ENCODE measurements around the gene TNP2.
A peak's percentile ranks its signal among the peaks of the same experiment; 100 is the strongest.

The TNP2 gene

DNA sequence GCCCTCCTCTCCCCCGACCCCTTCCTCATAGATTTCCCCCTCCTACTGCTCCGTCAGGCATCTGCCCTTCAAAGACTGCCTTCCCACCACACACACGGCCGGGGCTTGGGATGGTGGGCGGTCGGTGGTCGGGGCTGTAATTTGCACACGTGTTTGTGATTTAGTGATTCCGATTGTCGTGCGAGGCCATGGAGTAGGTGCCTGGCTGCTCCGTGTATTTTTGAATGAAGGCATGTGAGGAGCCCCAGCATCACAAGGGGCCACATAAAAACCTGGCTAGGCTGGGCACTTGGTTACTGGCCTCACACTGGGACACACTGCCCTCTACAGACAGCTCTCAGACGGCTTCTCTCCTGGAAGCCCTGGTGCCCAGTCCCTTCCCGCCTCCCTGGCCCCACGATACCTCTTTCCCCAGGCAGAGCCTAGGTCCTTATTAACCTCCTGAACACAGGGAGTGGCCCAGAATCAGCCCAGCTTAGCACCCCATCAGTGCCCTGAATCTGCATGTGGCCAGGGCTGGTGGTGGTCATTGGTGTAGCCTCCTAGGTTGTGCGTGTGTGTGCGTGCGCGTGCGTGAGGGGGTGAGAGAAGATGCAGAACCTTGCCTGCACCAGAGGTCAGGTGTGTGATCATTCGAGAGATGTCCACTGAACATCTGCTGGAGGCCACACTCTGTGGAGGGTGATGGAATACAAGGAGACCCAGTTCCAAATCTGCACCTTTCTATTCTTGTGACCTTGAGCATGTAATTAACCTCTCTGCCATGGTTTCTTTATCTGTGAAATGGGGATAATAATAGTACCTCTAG is 11.8 kb downstream of the TNP2 start:
- peaks cover 66% of the 10 kb centered on the region for H3K4me1 ChIP-seq
- H3K4me2 ChIP-seq: peak overlapping the region; percentile 100
- H3K27ac ChIP-seq: peak overlapping the region; percentile 91; the same call in 1 of the 2 replicates
- no peak for TF ChIP-seq Cebpa-rat (IDR thresholded peaks at IDR 0.05)
- H3K9ac ChIP-seq: peak overlapping the region; percentile 85
- no peaks in the 10 kb centered on the region for H3K27me3 ChIP-seq
- no peaks in the 10 kb centered on the region for H3K36me3 ChIP-seq
- peaks cover 33% of the 10 kb centered on the region for H4K20me1 ChIP-seq
- H3K9me3 ChIP-seq: no peaks in the 10 kb centered on the region
- H3K4me3 ChIP-seq: peak overlapping the region; percentile 75

DNA sequence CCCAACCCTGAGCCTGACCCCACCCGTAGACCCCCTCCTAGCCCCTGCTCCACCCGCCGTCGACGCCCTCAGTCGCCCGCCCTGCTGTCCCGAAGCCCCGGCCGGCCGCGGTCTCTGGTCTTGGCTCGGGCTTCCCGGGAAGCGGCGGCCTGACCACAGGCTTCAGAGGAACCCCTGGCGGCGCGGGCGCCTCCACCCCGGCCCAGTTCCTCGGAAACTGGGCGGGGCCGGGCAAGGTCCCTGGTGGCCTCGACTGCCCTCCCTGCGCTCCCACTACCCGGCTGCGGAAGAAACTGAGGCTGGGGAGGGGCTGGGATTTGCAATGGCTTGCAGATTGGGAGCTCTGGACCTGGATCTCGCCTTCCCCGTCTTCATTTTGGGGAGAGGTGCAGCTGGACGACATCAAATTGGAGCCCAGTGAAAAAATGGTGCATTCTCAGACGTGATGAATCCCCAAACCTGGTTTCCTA is 12.4 kb downstream of the TNP2 start:
- Histone ChIP-seq H4K20me1 (peaks cover 39% of the 10 kb centered on the region), H3K36me3 (no peaks in the 10 kb centered on the region), H3K27ac (peak overlapping the region; percentile 91), H3K9me3 (no peaks in the 10 kb centered on the region), H3K4me1 (peaks cover 72% of the 10 kb centered on the region), H3K4me3 (peak overlapping the region; percentile 75), H3K27me3 (no peaks in the 10 kb centered on the region), H3K4me2 (peak overlapping the region; percentile 100), H3K9ac (peak overlapping the region; percentile 85)
- TF ChIP-seq Cebpa-rat (IDR thresholded peaks at IDR 0.05): no peak

DNA sequence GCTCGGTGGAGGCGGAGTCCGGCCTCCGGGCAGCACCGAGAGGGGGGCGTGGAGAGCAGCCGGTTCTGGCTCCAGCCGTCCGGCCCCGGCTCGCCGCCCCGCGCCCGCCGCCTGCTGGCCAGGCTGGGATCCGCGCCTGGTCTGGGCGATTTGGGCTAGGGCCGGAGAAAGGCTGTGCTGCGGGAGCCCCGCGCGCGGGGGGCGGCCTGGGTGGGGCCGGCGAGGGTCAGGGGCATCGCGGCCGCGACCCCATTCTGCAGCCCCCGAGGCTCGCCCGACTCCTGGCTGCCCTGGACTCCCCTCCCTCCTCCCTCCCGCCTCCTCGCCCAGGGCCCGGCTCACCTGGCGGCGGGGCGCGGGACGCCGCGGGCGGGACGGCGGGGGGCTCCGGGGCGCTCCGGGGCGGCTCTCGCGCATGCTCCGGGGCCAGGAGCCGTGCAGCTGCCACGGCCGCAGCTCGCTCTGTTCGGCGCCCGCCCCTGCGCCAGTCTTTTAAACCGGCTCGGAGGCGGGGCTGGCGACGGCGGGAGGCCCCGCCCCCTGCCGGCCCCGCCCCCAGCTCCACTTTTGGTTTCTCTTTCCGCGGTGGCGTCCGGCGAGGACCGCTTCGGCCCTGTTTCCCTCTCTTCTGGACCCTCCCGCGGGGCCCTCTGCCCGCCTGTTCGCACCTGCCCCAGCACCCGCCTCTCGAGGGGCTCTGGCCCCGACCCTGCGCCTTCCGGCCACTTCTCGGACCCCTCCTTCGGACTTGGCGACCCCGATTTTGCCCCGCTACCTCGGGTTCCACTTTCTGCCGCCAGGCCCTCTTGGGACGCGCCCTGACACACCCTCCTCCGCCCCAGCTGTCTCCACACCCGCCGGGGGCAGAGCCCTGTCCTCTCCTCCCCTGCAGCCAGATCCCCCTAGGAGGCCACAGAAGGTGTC is 13.1 kb downstream of the TNP2 start, which contains the start of gene SOCS1:
SOCS1 (minus strand) TSS at position 468 of the 924 bp plus-strand sequence. CDS start 726 bp downstream, outside the sequence.
- Histone ChIP-seq H3K4me1 (peaks cover 76% of the 10 kb centered on the region), H3K4me3 (peak within 1 kb of the TSS; percentile 75), H3K9me3 (no peaks in the 10 kb centered on the region), H3K4me2 (peak within 1 kb of the TSS; percentile 100), H3K27me3 (no peaks in the 10 kb centered on the region), H3K27ac (peak within 1 kb of the TSS; percentile 91), H3K9ac (peak within 1 kb of the TSS; percentile 85), H3K36me3 (no peaks in the 10 kb centered on the region), H4K20me1 (peaks cover 46% of the 10 kb centered on the region)
- TF ChIP-seq Cebpa-rat (IDR thresholded peaks at IDR 0.05): no peak

DNA sequence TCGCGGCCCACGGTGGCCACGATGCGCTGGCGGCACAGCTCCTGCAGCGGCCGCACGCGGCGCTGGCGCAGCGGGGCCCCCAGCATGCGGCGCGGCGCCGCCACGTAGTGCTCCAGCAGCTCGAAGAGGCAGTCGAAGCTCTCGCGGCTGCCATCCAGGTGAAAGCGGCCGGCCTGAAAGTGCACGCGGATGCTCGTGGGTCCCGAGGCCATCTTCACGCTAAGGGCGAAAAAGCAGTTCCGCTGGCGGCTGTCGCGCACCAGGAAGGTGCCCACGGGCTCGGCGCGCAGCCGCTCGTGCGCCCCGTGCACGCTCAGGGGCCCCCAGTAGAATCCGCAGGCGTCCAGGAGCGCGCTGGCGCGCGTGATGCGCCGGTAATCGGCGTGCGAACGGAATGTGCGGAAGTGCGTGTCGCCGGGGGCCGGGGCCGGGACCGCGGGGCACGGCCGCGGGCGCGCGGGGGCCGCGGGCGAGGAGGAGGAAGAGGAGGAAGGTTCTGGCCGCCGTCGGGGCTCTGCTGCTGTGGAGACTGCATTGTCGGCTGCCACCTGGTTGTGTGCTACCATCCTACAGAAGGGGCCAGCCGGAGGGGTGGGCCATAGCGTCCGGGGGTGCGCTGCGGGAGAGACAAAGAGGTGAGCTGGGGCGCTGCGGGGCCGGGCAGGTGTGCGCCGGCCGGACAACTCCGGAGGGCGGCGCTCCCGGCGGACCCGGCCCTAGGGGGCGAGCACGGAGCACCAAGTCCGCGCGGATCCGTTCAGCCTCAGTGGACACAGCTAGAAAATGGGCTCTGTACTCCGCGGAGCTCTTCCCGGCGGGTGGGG is 14.0 kb downstream of the TNP2 start:
- Histone ChIP-seq H3K4me3 (peak overlapping the region; percentile 75), H3K4me2 (peak overlapping the region; percentile 98), H3K9ac (peak overlapping the region; percentile 85), H3K27ac (peak overlapping the region; percentile 79), H3K27me3 (no peaks in the 10 kb centered on the region), H3K4me1 (peaks cover 73% of the 10 kb centered on the region), H4K20me1 (peaks cover 46% of the 10 kb centered on the region), H3K9me3 (no peaks in the 10 kb centered on the region), H3K36me3 (no peaks in the 10 kb centered on the region)
- no peak for TF ChIP-seq Cebpa-rat (IDR thresholded peaks at IDR 0.05)

DNA sequence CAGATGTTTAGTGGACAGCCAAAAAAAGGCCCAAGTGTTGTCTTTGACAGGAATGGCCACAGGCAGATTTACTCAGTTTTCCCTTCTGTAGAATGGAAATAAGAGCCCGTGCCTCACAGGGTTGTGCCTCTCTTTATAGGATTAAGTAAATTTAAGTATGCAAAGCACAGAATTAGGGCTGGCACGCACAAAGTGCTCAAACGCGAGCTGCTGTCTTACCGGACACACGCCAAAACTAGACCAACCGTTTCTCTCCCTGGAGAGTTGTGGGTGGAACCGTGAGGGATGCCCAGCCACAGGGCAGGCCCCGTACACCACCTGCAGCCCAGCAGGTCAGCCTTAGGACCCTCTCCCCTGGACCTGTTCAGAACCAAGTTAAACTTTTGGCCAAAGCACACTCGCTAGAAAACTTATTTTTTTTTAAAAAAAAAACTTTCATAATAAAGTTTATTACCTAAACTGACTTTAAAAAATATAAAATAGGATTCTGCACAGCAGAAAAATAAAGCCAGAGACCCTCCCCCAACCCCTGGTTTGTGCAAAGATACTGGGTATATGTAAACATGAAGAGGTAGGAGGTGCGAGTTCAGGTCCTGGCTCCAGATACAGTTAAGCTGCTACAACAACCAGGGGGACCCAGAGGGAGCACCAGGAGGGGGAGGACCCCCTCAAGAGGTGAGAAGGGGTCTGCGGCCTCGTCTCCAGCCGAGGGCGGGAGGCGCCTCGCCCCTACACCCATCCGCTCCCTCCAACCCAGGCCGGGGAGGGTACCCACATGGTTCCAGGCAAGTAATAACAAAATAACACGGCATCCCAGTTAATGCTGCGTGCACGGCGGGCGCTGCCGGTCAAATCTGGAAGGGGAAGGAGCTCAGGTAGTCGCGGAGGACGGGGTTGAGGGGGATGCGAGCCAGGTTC is 14.9 kb downstream of the TNP2 start:
- Histone ChIP-seq H4K20me1 (peaks cover 46% of the 10 kb centered on the region), H3K4me1 (peaks cover 71% of the 10 kb centered on the region), H3K27me3 (no peaks in the 10 kb centered on the region), H3K9ac (peak overlapping the region; percentile 85), H3K27ac (peak overlapping the region; percentile 79), H3K9me3 (no peaks in the 10 kb centered on the region), H3K36me3 (no peaks in the 10 kb centered on the region), H3K4me3 (peak overlapping the region; percentile 75), H3K4me2 (peak overlapping the region; percentile 98)
- no peak for TF ChIP-seq Cebpa-rat (IDR thresholded peaks at IDR 0.05)

DNA sequence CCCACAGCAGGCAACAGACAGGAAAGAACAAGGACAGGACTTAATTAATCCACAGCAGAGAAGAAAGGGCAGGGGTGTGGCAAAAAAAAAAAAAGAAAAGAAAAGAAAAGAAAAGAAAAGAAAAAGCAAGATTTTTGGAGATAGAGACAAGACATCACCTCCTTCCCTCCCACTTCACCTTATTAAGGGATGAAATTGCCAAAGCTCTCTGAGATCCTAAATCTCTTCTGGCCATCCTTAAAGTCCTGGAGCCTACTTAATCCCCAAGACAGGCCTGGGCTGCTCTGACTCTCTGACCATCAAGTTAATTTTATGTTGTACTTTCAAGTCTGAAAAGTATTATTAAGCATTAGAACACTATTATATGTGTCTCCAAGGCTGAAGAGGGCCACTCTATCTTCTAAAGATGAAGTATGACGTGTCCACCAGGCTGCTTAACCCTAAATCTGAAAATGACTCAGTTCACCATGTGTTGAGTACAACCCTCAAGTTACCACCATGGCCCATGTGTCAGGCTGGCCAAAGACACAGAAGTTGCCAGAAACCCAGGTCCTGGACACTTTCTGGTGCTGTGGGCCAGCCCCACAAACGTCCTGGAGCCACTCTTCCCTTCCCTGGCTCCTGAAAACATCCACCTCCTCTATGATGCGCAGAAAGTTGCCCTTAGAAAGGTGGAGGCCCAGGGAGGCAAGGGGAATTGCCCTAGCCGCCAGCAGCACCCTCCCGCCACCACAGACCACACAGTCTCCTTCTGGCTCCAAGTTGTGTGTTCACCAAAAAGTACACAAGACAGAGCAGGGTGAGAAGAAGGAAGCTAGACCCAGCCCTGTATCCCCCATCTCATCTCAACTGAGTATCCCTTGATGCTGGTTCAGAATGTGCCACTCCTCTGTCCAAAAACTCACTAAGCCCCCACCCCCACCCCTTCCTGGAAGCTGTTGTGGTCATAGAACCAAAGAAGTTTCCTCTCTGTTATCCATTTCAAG is 15.8 kb downstream of the TNP2 start:
- Histone ChIP-seq H3K4me1 (peaks cover 67% of the 10 kb centered on the region), H3K36me3 (no peaks in the 10 kb centered on the region), H3K27me3 (no peaks in the 10 kb centered on the region), H3K9me3 (no peaks in the 10 kb centered on the region), H3K4me2 (peak overlapping the region; percentile 98), H3K27ac (peak overlapping the region; percentile 79), H3K9ac (peak overlapping the region; percentile 85), H4K20me1 (peaks cover 46% of the 10 kb centered on the region), H3K4me3 (peak overlapping the region; percentile 75)
- no peak for TF ChIP-seq Cebpa-rat (IDR thresholded peaks at IDR 0.05)

DNA sequence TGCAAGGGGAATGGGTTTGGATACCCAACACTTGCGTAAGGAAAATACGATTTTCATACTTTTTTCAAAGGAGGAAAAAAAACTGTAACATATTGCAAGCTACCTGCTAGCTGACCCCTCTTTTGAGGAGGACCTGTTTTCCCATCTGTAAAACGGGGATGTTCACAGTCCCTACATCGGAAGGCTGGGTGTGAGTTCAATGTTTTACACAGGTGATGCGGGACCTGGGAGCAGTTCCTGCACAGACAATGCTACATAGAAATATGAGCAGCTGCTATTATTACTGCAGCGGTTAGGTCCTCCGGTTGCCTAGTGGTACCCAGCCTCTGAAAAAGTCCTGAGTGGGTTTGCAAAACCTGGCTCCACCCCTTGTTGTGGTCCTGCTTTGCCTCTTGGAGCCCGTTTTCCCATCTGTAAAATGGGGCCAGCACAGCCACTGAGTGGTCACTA is 16.6 kb downstream of the TNP2 start:
- H3K9ac ChIP-seq: peak overlapping the region; percentile 20; the same call in 1 of the 2 replicates
- H3K4me2 ChIP-seq: peak overlapping the region; percentile 98
- H4K20me1 ChIP-seq: peaks cover 46% of the 10 kb centered on the region
- H3K9me3 ChIP-seq: no peaks in the 10 kb centered on the region
- peaks cover 59% of the 10 kb centered on the region for H3K4me1 ChIP-seq
- H3K27me3 ChIP-seq: no peaks in the 10 kb centered on the region
- no peaks in the 10 kb centered on the region for H3K36me3 ChIP-seq
- no peak for TF ChIP-seq Cebpa-rat (IDR thresholded peaks at IDR 0.05)
- H3K4me3 ChIP-seq: no peak overlapping the region
- H3K27ac ChIP-seq: no peak overlapping the region

All from BLaER1 (cell line).